WI38 (cell line): ENCODE results near the gene SYNDIG1.

Source experiments
- H3K4me3 ChIP-seq: 2 replicates; pipeline ENCODE4 v1.5.1; 2011; ENCODE audit warnings: low read depth, mild to moderate bottlenecking, control low read depth, low read length
- TF ChIP-seq, protein P1 (sequence below): IDR thresholded peaks from 2 replicates; pipeline ENCODE4 v1.5.1; 2012; ENCODE audit warnings: low read depth, mild to moderate bottlenecking, control low read depth, low read length

The SYNDIG1 gene

DNA sequence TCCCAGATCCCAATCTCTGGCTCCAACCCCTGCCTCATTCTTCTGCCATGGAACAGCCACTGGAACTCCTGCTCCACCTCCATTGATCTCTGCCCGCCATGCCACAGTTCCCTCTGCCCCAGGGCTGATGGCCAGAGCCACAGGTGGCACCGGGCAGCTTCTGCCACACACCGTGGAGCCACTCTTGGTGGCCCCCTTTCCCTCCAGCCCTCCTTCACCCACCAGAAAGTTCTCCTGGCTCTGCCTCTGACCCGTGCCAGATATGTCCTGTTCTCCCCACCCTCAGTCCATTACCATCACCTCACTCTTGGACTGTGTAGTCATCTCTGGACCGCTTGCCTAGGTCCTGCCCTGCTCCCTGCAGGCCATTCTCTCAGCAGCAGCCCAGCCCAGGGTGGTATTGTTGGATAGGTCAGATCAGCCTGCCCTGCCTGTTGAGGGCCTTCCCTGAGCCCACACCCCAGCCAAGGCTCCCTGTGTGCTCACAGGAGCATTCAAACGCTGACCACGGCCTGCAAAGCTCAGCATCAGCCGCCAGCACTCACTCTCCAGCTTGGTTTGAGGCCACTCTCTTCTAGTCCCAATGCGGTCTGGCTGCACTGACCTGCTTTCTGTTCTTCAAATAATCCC lies 16.8 kb upstream of the SYNDIG1 start:
- TF ChIP-seq, protein P1, sequence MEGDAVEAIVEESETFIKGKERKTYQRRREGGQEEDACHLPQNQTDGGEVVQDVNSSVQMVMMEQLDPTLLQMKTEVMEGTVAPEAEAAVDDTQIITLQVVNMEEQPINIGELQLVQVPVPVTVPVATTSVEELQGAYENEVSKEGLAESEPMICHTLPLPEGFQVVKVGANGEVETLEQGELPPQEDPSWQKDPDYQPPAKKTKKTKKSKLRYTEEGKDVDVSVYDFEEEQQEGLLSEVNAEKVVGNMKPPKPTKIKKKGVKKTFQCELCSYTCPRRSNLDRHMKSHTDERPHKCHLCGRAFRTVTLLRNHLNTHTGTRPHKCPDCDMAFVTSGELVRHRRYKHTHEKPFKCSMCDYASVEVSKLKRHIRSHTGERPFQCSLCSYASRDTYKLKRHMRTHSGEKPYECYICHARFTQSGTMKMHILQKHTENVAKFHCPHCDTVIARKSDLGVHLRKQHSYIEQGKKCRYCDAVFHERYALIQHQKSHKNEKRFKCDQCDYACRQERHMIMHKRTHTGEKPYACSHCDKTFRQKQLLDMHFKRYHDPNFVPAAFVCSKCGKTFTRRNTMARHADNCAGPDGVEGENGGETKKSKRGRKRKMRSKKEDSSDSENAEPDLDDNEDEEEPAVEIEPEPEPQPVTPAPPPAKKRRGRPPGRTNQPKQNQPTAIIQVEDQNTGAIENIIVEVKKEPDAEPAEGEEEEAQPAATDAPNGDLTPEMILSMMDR: no peak

DNA sequence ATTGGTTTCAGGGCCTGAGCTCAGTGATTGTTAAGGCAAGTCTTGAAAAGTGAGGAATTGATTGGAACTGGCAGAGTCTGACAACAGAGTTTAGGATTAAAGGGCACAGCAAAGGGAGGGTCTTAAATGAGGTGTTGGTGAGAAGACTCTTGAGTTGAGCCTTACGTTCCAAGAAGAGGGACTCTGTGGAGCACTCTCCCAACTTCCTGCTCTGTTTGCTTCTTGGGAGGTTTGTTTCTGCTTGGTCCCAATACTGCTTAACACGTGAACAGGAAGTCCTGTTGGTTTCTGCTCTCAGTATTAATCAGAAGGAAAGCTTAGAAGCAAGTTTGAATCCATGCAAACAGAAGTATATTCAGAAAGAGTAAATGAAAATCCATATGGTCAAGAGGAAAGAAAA lies 15.6 kb upstream of the SYNDIG1 start:
- H3K4me3 ChIP-seq: no peak overlapping the region
- TF ChIP-seq, protein P1: no peak

More for the DNA sequence above, 16.8 kb upstream of the SYNDIG1 start:
- no peak overlapping the region for H3K4me3 ChIP-seq

DNA sequence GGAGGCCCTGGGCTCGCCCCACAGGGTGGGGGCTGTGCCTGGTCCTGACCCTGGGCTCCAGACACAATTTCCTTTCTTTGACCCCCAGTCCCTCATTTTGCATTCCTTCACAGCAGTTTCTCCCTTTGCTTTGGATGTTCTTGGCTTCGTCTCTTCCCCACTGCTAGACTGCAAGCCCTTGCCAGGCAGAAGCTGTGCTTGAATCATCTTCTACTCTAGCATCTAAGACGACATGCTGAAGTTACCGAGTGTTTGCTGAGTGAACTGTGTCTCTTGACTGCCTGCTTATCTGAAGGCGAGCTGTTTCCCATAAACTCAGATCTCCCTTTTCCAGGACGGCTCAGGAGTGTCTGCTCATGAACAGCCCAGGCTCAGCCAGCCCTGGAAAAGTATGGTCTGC lies 14.3 kb upstream of the SYNDIG1 start:
- TF ChIP-seq, protein P1: no peak
- no peak overlapping the region for H3K4me3 ChIP-seq

DNA sequence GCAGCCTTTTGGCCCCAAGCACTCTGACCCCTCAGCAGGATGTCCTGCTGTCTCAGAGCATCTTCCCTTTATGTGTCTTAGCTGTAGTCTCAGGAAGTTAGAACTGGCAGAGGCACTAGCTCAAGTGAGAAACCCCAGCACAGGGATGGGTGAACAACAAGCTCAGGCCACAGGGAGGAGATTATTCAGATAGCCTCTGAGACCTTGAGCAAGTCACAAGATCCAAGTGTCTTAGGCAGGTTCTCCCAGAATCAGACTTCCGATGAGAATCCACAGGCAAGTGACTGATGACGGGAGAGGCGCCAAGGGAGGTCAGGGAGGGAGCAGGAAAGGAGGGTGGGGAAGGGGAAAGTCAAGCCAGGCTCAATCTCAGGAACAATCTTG lies 13.0 kb upstream of the SYNDIG1 start:
- TF ChIP-seq, protein P1: no peak
- no peak overlapping the region for H3K4me3 ChIP-seq

DNA sequence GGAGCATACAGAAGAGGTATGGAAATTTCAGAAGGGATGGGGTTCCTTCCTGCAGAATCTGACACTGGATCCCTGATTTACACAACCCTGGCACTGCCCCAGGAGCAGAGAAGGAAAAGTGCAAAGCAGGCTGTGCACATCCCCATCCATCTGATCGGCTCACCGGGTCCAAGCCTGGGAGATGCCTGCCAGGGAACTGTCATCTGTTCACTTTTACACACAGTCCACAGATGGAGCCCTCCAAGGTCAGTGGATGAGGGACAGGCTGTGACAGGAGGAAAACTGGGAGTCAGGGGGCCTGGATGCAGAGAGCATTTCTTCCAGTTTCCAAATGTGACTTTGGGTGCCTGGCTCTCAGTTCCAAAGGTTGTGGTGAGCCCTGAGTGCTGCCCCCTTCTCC lies 11.0 kb upstream of the SYNDIG1 start:
- TF ChIP-seq, protein P1: no peak
- H3K4me3 ChIP-seq: no peak overlapping the region

DNA sequence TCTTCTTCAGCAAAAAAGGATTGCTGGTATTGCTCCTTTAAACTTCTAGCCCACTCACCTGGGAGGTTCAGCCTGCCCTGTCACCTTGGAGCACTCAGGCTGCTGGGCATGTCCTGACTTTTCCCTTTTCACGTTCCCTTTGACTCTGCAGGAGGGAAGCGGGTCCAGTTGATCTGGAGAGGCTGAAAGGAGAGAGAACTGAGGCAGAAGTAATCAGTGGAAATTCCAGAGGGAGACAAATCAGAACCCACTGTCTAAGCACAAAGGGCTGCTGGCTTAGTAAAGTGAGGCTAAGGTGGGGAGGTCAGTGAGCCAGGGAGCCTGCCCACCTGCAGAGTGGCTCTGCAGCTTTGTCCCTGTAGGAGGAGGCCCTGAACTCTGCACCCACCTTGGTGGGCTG lies 9.7 kb upstream of the SYNDIG1 start:
- H3K4me3 ChIP-seq: no peak overlapping the region
- TF ChIP-seq, protein P1: no peak

DNA sequence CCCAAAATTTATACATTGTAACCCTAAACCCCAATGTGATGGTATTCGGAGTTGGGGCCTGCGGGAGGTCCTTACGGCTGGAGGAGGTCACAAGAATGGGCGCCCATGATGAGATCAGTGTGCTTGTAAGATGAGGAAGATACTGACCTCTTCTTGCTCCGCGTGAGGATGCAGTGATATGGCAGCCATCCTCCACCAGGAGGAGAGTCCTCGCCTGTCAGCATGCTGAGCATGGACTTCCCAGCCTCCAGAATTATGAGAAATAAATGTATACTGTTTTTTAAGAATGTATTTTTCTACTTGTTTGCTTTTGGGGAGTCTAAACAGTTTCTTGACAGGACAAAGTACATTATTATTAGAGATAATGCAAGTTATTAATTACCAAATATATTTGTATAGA lies 8.7 kb upstream of the SYNDIG1 start:
- TF ChIP-seq, protein P1: no peak

More for the DNA sequence above, 8.7 kb upstream of the SYNDIG1 start:
- H3K4me3 ChIP-seq: no peak overlapping the region
